MM.1S (cell line): Measurements from ENCODE around the gene CNTF.

Source experiments
- DNase-seq: peaks from one replicate; pipeline ENCODE4 v3.0.0-alpha.2; 2015
- H2AFZ ChIP-seq: fragments of 300-600 bp; sonication (generic); 2 replicates; pipeline ENCODE4 v1.6.0; 2016; ENCODE audit warnings: antibody characterized with exemption, low read length
- H3F3A ChIP-seq: fragments of 300-600 bp; sonication (generic); 2 replicates; pipeline ENCODE4 v1.6.1; 2016; ENCODE audit warnings: mild to moderate bottlenecking, antibody characterized with exemption, low read length, moderate library complexity, mixed read lengths; ENCODE audit not compliant: insufficient read depth
- H3K27ac ChIP-seq: fragments of 300-600 bp; sonication (generic); 2 replicates; pipeline ENCODE4 v1.5.1; 2016; ENCODE audit warnings: mild to moderate bottlenecking, low read length
- H3K27me3 ChIP-seq: fragments of 300-600 bp; sonication (generic); replicated peaks from 2 replicates; pipeline ENCODE4 v1.6.0; 2016; ENCODE audit warnings: low read length; ENCODE audit not compliant: insufficient read depth
- H3K36me3 ChIP-seq: fragments of 300-600 bp; sonication (generic); replicated peaks from 2 replicates; pipeline ENCODE4 v1.6.1; 2016; ENCODE audit warnings: mild to moderate bottlenecking, low read length, mixed read lengths; ENCODE audit not compliant: insufficient read depth
- H3K4me1 ChIP-seq: fragments of 300-600 bp; sonication (generic); 2 replicates; pipeline ENCODE4 v1.6.1; 2016; ENCODE audit warnings: low read length, mixed read lengths
- H3K4me2 ChIP-seq: fragments of 300-600 bp; sonication (generic); 2 replicates; pipeline ENCODE4 v1.6.0; 2016; ENCODE audit warnings: low read depth, low read length
- H3K4me3 ChIP-seq: fragments of 300-600 bp; sonication (generic); 2 replicates; pipeline ENCODE4 v1.5.1; 2016; ENCODE audit warnings: low read length, mixed read lengths
- H3K79me2 ChIP-seq: fragments of 300-600 bp; sonication (generic); 2 replicates; pipeline ENCODE4 v1.6.1; 2016; ENCODE audit warnings: mixed run types, low read length, mixed read lengths
- H3K9ac ChIP-seq: fragments of 300-600 bp; sonication (generic); 2 replicates; pipeline ENCODE4 v1.6.1; 2016; ENCODE audit warnings: low read length, mixed read lengths
- H3K9me2 ChIP-seq: fragments of 300-600 bp; sonication (generic); replicated peaks from 2 replicates; pipeline ENCODE4 v1.6.1; 2016; ENCODE audit warnings: mild to moderate bottlenecking, low read length, mixed read lengths; ENCODE audit not compliant: insufficient read depth
- H3K9me3 ChIP-seq: fragments of 300-600 bp; sonication (generic); replicated peaks from 2 replicates; pipeline ENCODE4 v1.6.1; 2016; ENCODE audit warnings: mild to moderate bottlenecking, low read length, mixed read lengths; ENCODE audit not compliant: insufficient read depth
- H4K20me1 ChIP-seq: fragments of 300-600 bp; sonication (generic); 2 replicates; pipeline ENCODE4 v1.6.1; 2016; ENCODE audit warnings: mild to moderate bottlenecking, low read length, moderate library complexity, mixed read lengths; ENCODE audit not compliant: insufficient read depth
- EZH2 ChIP-seq: fragments of 300-600 bp; sonication (generic); optimal IDR thresholded peaks from 2 replicates; pipeline ENCODE3; 2017; ENCODE audit warnings: low read depth, mild to moderate bottlenecking, antibody characterized with exemption, low read length, mixed read lengths
- EZH2phosphoT487 ChIP-seq: fragments of 300-600 bp; sonication (generic); IDR thresholded peaks from 2 replicates; pipeline ENCODE4 v1.6.1; 2018; ENCODE audit warnings: antibody characterized with exemption, low read length
- TF ChIP-seq, protein P1 (sequence below): fragments of 300-600 bp; sonication (generic); IDR thresholded peaks from 2 replicates; pipeline ENCODE4 v1.5.1; 2016; ENCODE audit warnings: antibody characterized with exemption, low read length, mixed read lengths

CNTF gene

DNA sequence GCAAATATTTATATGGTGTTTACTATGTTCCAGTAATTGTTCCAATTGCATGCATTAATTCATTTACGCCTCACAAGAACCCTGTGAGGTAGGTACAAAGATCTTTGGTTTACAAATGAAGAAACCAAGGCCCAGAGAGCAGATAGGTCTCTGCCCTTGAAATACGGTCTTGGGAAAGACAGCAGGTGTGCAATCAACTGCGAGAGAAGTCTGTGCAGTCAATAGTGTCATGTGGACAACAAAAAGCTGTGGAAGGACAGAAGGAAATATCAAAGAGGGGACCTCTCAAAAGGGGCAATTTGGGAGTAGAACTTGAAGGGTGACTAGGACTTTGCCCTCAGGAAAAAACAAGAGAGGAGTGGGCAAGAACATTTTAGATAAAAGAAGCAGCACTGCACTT is 8.9 kb downstream of the CNTF start:
- TF ChIP-seq, protein P1, sequence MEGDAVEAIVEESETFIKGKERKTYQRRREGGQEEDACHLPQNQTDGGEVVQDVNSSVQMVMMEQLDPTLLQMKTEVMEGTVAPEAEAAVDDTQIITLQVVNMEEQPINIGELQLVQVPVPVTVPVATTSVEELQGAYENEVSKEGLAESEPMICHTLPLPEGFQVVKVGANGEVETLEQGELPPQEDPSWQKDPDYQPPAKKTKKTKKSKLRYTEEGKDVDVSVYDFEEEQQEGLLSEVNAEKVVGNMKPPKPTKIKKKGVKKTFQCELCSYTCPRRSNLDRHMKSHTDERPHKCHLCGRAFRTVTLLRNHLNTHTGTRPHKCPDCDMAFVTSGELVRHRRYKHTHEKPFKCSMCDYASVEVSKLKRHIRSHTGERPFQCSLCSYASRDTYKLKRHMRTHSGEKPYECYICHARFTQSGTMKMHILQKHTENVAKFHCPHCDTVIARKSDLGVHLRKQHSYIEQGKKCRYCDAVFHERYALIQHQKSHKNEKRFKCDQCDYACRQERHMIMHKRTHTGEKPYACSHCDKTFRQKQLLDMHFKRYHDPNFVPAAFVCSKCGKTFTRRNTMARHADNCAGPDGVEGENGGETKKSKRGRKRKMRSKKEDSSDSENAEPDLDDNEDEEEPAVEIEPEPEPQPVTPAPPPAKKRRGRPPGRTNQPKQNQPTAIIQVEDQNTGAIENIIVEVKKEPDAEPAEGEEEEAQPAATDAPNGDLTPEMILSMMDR, result no peak
- TF ChIP-seq EZH2 (no peak), EZH2phosphoT487 (no peak)
- Histone ChIP-seq H4K20me1 (no peaks in the 10 kb centered on the region), H3K36me3 (no peaks in the 10 kb centered on the region), H3K27me3 (no peaks in the 10 kb centered on the region), H3K9me2 (no peaks in the 10 kb centered on the region), H3K4me1 (peaks cover 10% of the 10 kb centered on the region), H2AFZ (no peak overlapping the region), H3K79me2 (no peaks in the 10 kb centered on the region), H3K4me2 (no peak overlapping the region), H3K9me3 (no peaks in the 10 kb centered on the region), H3K4me3 (no peak overlapping the region), H3K9ac (no peak overlapping the region), H3K27ac (no peak overlapping the region), H3F3A (0 out of 2 replicates have a peak, but pooled peaks cover 8% of the 10 kb centered on the region)
- no peak for DNase-seq

DNA sequence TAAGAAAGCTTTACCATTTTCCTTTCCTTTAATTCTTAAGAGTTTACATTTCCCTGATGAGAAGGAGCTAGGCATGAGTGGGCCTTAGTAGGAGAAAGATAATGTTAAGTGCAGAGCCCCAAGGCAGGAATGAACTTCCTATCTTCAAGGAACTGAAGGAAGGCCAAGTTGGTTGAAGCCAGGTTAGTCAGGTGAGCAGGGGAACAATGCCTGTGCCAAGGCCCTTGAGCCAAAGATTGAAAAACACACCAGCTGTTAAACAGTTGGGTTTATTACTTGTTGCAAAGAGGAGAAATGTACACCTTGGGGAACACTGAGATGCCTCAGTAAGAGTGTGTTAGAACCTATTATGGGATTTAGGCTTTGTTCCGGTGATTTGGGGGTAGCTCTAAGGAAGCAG is 10.0 kb downstream of the CNTF start:
- Histone ChIP-seq H3K27ac (no peak overlapping the region), H3F3A (no peaks in the 10 kb centered on the region), H3K9me3 (no peaks in the 10 kb centered on the region), H3K4me1 (no peaks in the 10 kb centered on the region), H3K79me2 (no peaks in the 10 kb centered on the region), H2AFZ (no peak overlapping the region), H3K9me2 (no peaks in the 10 kb centered on the region), H3K4me3 (no peak overlapping the region), H3K36me3 (no peaks in the 10 kb centered on the region), H4K20me1 (no peaks in the 10 kb centered on the region), H3K27me3 (no peaks in the 10 kb centered on the region), H3K9ac (no peak overlapping the region), H3K4me2 (no peak overlapping the region)
- no peak for DNase-seq
- TF ChIP-seq EZH2 (no peak), EZH2phosphoT487 (no peak)
- TF ChIP-seq, protein P1, result no peak

DNA sequence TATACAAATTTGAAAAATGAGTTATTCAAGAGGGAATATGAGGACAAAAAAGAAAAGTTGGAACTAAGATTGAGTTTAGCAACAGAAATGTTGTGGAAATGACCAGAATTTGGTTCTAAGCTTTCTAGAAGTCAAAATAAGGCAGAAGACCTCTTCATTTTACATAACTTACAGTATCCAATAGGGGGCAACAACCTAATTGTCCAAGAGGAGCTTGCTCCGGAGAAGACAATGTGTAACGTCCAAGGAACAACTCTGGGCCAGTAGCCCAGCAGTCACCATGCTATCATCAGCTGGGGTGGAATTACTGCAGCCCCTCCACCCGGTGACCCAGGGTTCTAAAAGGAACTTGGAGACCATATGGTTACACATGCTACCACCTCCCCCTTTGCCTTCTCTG is 14.1 kb downstream of the CNTF start:
- H3K9me3 ChIP-seq, result no peaks in the 10 kb centered on the region
- no peaks in the 10 kb centered on the region for H4K20me1 ChIP-seq
- H3K4me2 ChIP-seq, result no peak overlapping the region
- H3K27ac ChIP-seq, result no peak overlapping the region
- TF ChIP-seq EZH2 (no peak), EZH2phosphoT487 (no peak)
- TF ChIP-seq, protein P1, result no peak
- H3K9ac ChIP-seq, result no peak overlapping the region
- H3K36me3 ChIP-seq, result no peaks in the 10 kb centered on the region
- no peaks in the 10 kb centered on the region for H3K9me2 ChIP-seq
- no peak overlapping the region for H2AFZ ChIP-seq
- H3K4me1 ChIP-seq, result peaks cover 7% of the 10 kb centered on the region
- H3K27me3 ChIP-seq, result no peaks in the 10 kb centered on the region
- no peak overlapping the region for H3K4me3 ChIP-seq
- no peaks in the 10 kb centered on the region for H3F3A ChIP-seq
- H3K79me2 ChIP-seq, result no peaks in the 10 kb centered on the region
- no peak for DNase-seq
